Germinal center (tissue), 1 donor: ENCODE data around the gene CSF3.

ENCODE experiments used
- DNase-seq: peaks from one replicate; pipeline ENCODE4 v3.0.0; 2012; ENCODE audit warnings: mixed read lengths, low spot score

The CSF3 gene

DNA sequence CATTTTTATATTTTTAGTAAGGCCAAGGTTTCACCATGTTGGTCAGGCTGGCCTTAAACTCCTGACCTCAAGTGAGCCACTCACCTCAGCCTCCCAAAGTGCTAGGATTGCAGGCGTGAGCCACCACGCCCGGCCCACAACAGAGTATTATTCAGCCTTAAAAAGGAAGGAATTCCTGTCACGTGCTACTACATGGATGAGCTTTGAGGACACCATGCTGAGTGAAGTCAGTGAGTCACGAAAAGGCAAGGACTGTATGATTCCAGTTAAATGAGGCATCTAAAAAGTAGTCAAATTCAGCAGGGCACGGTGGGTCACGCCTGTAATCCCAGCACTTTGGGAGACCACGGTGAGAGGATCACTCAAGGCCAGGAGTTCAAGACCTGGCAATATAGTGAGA lies 9.7 kb downstream of the CSF3 start:
- DNase-seq, result no peak

DNA sequence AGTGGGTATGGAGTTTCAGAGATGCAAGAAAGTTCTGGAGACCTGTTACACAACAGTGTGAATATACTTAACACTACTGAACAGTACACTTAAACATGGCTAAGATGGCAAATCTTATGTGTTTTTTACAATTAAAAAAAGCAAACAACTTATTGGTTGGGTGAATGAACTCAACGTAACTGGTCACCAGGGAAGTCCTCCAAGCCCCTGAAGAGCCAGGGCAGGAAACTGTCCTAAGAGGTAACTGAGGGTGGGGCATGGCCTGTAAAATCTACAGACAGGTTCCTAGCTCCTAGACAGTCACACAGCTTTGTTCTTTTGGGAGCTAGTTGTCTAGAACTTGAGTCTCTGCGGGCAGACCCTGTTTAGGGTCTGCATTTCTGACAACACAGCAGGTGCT lies 10.3 kb downstream of the CSF3 start:
- DNase-seq, result no peak

DNA sequence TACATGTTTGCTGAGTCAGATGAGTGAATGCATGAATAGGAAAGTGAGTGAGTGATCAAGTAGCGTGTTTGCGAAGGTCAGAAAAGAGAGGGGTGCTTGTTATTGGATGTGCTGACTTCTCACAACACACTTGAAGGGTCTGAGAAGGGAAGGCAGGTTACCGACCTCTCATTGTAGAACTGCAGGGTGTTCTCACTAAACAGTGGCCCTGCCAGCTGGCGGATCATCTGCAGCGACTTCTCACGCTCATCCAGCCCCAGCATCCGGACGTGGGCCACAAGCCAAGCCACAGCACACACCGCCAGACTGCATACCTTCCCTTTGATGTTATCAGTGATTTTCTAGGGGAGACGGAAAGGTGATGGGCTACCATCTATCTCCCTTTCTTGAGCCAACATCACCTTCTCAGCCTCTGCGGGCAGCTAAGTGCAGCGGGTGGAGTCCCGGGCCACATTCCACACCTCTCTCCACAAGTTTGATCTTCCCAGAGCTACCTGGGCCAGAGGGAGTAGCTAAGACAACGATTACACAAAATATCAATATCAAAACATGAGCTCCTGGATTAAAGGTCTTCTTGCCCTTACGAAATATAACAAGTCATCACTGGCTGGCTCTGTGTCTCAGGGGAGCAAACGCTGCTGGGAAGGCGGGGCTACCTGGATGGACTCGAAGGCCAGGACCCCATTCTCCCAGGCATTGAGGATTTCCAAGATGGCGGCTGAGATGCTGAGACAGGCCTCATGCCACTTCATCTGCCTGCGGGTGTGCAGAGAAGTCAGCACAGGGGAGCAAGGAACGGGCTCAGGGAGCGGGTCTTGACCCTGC lies 11.0 kb downstream of the CSF3 start:
- DNase-seq, result peak; percentile 1

DNA sequence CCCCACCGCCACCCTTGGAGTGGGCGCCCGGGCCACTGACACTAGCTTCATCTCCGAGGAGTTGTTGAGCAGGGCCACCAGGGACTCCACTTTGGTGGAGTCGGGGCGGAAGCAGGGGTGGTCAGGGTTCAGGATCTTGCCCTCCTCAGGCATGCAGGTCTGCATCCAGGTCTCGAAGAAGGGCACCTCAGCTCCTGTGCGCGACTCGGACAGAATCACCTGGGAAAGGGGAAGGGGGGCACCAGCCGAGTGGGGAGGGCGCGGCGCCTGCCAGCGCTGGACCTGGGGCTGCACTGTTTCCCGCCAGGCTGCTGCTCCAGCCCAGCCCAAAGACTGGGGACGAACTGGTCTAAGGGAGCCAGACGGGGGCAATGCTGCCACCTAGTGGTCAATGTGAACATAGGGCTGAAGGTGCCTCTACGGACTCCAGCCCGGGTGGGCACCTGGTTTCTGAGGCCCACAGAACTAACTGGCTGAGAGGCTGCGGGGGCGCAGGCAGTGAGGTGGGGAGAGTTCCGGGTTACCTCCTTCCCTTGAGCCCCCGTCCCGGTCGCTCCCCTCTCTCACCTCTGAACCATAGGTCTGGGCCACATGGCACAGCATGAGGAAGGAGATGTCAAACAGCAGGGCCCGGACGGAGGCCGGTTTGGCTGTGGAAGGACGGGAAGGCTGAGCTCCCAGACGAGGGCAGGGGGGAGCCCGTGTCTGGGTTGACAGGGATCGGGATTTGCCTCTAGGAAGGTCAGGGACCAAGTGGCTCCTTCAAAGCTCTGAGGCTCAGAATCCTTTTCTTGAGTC lies 11.8 kb downstream of the CSF3 start:
- DNase-seq, result peak; percentile 84

DNA sequence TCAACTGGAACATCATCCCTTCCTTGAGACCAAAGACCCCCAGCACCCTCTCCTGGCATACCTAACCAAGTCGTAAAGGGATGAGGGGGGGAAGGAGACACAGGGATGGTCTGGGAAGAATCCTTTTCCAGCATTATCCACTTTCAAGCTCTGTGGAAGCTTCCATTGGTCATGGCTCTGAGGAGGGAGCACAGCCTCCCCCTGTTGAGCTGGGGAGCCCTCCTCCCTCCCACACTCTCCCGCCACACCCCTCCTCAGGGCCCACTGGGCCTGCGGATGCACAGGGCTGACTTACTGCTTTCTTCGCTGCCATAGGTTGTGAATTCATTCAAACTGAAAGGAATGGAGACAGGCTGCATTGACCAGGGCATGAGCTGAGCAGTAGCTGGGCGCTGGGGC lies 12.4 kb downstream of the CSF3 start:
- no peak for DNase-seq

DNA sequence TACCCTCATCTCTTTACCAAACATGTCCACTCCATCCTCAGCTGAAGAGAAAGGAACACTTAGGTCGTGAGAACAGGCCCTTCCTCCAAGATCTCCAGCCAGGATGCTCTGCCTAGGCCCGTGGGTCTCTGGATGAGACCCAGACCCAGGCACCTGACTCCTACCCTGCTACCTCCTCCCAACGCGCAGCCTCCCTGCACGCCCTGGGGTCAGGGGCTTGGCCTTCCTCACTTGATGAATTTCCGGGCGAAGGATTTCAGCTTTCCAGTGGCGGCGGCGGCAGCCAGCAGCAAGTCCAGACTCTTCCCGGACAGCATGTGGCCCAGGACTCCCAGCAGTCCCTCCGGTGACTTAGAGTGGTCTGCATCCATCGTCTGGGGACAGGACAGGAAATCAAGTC lies 13.4 kb downstream of the CSF3 start:
- DNase-seq, result no peak

DNA sequence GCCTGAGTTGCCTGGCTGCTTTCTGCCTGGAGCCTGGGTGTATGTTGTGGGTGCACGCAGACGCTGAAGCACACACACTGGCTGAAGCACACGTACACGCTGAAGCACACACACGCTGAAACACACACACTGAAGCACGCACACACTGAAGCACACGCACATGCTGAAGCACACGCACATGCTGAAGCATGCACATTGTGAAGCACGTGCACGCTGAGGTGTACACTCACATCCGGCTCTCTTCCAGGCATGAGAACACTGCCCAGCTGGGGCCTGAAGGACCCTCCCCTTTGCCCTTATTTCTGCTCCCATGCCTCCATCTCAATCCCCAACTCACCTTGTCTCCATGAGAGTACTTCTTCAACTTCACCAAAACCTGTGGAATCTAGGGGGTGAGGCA lies 16.5 kb downstream of the CSF3 start:
- no peak for DNase-seq

DNA sequence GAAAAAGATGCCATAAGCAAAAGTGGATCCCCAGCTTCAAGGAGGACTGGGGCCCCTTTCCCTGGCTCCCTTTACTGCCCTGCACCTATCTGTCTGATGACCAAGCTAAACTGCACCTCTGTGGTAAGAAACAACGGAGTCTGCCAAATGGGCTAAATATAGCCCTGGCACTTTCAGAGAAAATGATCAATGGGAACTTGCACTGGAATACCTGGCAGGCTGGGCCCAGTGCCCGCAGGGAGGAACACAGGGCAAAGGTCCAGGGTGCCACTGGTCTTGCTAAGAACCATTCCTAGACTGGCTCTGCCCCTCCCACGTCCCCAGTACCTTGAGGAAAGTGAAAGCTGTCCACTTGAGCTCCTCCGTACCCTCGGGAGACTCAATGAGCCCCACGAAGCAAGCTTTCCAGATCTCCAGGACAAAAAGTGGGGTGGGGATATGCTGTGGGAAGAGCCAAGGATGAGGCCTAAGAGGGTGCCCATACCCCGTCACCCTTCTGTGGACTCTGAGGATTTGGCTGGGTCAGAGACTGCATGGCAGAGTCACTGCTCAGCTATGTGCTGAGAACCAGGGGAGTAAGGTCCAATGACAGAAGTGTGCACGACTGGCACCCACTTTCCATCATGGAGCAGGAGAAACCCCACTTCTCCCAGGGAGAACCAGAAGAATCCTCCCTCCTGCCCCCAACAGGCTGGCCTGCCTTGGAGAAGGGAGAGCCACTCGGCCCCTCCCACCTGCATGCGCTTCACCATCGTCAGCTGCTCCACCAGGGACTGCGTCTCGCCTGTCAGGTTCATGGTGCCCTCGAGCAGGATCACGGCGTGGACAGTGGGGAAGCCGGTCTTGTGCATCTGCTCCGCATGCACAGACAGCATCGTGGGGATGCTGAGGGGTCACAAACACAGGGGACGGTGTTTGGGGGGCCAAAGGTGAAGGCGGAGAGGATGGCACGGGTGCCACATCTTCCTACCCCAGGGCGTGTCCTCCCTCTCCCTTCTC lies 17.4 kb downstream of the CSF3 start:
- no peak for DNase-seq

DNA sequence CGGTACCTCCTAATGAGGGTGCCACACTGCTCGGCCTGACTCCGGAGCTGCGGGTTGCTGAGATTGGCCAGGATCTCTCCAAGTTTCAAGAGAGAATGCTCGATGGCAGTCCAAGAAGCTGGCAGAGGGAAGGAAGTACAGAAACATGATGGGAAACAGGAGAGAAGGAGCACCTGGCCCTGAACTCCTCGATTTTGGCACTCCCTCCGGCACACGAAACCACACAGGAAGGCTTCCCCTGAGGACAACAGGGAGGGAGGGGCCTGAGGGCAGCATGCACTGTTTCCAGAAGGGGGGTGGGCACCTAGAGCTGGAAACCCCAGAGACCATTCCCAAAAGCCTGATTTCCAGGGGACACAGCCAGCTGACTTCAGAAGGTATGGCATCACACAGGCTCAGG lies 18.1 kb downstream of the CSF3 start:
- DNase-seq, result no peak

DNA sequence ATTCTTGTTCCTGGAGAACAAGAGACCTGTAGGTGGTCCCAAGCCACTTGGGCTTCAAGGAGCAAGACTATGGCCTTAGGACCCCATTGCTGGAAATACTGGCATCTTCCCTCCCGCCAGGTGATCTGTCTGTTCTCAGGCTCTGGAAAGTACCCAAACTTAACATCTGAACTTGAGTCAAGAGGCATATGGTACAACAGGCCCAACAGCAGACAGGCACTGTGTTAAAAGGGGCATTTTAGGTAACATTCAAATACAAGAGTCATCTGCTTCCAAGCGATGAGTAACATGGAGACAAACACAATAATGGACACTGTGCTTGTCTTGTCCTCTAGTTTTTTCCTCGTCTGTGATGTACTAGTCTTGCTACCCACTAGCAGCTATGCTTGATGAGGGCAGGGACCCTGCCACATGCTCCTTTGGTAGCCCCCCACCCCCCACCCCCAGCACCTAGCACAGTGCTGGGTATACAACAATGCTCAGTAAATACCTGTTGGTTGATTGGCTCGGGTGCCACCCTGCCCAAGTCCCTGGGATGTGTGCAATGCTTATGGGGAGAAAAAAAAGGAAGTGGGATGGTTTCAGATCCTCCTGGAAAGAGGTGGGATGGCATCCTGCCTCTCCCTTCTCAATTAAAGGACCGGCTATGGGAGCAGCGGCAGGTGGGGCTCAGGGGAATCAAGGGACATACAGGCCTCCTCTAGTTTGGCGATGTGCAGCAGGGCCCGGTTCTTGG lies 19.4 kb downstream of the CSF3 start:
- no peak for DNase-seq

DNA sequence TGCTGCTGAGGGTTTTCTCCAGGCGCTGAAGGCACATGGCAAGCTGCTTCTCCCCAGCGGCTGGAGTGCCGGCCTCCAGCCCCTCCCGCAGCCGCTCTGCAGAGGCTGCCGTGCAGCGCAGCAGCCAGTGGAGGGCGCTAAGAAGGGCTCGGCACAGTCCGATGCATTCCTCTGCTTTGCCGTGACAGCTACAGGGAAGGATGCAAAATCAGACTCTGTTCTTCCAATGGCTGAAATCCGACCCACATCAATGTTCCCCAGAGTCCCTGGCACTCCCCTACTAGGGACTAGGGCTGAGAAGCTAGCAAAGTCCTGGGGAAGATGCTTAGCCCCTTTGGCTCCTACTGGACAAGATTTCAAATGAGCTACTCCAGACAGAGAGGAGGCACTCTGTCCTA lies 19.9 kb downstream of the CSF3 start:
- DNase-seq, result no peak

DNA sequence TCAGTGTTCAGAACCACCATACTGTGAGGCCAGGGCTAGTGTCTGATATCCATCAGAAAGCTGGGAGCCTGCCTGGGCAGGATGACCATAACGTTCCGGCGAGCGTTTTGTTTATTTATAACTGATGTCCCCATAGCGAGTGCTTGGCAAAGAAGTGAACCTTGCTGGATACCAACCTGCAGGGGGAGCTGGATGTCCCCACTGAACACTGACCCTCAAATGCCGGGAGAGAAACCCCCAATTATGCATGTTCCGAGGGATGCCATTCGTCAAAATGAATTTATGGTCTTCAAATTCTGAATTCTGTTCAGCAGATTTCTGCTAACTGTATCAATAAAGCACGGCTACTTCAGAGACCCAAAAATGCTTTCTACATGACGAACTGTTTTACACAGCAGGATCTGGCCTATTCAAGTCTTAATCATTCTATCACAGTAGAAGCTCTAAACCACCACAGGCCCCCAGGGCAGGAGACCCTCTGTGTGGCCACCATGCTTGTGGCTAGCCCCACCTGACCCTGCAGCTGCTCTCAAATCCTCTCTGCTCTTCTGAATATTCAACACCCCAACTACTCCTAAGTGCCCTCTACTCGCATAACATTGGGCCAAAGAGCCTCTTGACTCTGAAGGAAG lies 23.8 kb downstream of the CSF3 start:
- no peak for DNase-seq

DNA sequence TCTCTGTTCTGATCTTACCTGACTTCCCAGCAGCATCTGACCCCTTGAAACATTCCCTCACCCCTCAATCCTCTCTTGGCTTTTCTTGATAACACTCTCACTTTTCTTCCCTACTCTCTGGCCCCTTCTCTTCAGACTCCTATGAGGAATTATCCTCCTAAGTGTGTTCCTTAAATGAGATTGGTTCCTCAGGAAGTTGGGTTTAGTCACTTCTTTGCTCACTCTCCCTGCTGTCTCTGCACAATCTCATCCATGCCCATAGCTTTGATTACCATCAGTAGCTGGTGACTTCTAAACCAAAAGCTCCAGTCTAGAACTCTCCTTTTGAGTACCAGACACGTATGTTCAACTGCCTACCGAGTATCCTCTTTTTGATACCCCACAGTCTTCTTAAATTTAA lies 26.0 kb downstream of the CSF3 start:
- no peak for DNase-seq

DNA sequence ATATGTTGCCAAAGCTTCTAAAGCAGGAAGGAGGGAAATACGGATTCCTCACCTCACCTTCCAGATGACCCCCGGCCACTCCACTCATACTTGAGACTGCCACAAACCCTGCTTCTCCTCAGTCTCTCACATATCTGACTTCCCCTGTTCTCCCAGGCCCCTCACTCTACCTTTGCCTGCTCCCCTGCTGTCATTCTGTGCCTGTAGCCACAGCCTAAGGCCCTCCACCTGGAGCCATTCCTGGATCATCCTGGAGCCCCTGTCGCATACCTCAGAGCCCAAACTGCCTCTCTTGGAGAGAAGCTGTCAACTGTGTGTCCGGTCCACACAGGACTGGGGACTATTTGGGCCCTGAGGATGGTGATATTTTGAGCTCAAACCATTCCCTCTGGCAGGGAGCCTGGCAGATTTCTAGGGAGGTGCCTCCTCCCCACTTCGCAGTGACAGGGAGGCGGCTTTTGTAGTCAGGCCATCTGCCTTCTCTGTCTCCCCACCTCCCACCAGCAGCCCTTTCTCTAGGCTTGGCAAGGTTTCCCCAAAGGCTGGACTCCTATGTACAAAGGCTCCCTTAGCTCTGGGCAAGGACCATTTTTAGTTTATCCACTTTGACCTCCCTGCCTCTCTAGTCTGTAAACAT lies 41.3 kb downstream of the CSF3 start:
- DNase-seq, result no peak

DNA sequence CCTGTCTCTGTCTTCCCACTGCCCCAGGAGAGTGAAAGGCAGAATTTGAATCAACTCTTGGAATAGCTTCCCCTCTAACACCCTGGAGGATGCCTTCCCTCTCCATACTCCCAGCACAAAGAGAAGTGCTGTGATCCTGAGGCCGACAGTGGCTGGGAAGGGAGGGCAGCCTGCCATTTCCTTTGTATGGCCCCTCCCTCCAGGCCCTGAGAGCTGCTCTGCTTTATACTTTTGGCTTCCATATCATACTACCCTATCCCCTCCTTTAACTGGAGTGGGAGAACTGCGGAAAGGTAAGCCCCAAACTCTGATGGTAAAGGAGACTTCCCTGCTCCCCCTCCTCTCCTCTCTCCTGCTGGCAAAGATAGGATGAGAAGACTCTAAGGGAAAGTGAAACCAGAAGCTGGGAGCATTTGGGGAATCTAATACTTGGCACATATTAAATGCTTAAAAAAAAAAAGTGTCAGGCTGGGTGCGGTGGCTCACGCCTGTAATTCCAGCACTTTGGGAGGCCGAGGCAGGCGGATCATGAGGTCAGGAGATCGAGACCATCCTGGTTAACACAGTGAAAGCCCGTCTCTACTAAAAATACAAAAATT lies 43.0 kb downstream of the CSF3 start:
- no peak for DNase-seq

DNA sequence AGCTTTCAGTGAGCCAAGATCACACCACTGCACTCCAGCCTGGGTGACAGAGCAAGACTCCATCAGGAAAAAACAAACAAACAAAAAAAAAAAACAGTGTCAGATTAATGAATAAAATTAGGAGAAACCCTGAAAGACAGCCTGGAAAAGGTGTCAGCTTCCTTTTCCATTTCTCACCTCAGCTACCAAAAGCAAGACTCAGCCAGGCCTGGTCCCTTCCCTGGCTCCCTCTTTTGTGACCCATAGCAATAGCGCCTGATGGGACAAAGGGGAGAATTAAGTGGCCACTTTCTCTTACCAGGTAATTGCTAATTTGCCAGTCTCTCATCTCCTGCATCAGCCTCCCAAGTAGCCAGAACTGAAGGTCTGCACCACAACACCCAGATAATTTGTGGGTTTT lies 43.6 kb downstream of the CSF3 start:
- DNase-seq, result no peak

DNA sequence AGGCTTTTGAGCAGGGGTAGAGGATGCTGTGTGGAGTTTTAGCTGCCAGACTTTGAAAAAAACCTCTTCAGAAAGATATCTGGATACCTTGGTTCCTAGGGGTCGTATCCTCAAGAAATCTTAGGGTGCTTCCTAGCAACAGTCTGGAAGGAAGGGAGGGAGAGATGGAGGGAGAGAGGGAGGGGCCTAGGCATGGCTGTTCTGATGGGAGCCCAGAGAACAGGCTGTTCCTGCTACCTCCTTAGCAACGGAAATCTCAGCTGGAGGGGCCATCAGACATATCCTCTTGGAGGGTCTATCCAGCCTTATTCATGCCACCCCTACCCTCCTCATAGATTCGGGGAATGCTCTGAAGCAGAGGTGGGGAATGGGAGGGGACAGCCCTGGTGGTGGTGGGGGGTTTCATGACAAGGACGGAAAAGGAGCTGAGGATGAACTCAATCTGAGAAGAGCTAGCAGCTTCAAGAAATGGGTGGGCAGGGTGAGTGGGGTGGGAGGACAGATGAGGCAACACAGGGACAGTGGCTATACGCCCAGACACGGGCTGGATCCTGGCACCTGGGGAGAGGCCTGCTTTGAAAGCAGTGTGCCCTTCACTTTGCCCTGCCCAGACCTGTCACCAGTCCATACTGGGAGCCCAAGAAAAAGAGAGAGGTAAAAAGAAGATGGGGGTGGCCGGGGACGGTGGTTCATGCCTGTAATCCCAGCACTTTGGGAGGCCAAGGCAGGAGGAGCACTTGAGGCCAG lies 44.7 kb downstream of the CSF3 start:
- DNase-seq, result no peak

DNA sequence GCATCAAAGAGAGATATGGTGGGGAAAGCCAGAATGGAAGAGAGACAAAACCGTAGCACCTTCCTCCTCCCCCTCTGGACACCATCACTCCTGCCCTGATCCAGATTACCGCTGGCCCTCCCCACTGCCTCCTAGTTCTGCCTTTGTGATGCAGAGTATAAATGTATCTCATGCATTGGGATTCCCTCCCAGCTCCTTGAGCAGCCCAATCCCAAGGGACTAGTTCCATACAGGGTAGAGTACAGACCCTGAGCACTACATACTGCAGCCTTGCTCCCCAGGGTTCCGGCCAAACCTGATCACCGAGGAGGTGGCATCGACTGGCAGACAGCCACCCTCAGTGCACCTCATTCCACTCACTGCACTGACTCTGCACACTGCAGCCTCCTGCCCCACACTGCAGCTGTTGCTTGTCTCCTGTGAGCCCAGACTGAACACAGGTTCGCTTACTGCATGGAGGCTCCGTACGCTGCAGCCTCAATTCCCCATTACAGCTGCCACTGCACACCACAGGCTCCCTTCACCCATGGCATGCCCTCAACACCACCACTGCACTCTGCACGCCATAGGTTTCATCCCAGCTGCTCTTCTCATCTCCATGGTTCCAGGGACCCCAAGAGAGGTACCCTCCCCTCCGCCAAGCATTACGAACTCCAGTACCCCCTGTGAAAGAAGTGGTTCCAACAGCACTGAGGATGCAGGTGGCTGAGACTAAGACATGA lies 45.8 kb downstream of the CSF3 start:
- DNase-seq, result no peak

DNA sequence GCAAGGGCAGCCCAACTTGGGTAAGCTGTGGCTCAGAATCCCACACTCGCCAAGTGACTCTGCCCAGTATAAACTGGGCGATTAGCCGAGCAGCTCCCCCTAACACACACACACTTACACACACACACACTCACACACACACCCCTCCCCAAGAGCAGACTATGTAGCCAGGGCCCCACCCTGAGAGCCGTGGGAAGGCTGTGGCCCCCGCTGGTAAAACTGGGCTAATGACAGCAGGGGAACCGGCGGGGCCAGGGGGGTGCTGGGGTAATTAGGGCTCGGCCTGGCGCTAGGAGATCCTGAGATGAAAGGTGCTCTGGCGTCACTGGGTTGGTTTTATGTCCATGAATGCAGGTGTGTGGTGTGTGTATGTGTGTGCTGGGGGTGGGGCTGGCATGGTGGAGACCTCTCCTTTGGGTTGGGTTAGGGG lies 46.4 kb downstream of the CSF3 start:
- no peak for DNase-seq
